K562 (cell line): Measurements from ENCODE around the gene DPP3. TPM values are rescaled to one million over a fixed set of nuclear protein-coding genes. Genes with fewer than 3 reads are reported as not detected.

Experiments used
- E4F1 ChIP-seq: fragments of 250-450 bp; sonication (Bioruptor Pico); IDR thresholded peaks from 2 replicates; pipeline ENCODE4 v1.5.0; 2021; ENCODE audit warnings: mild to moderate bottlenecking, borderline replicate concordance
- FOXP1 ChIP-seq: sonication (generic); formaldehyde crosslinking; IDR thresholded peaks from 2 replicates; pipeline ENCODE4 v1.8.0; 2022; ENCODE audit warnings: mild to moderate bottlenecking, missing genetic modification reagents
- NCOA6 ChIP-seq: fragments of 450-650 bp; IDR thresholded peaks from 2 replicates; pipeline ENCODE4 v1.6.1; 2017; ENCODE audit warnings: mild to moderate bottlenecking
- PHB2 ChIP-seq: fragments of 450-650 bp; IDR thresholded peaks from 2 replicates; pipeline ENCODE4 v1.6.1; 2017; ENCODE audit warnings: low read depth
- POLR2G ChIP-seq: fragments of 200-400 bp; formaldehyde crosslinking; IDR thresholded peaks from 2 replicates; pipeline ENCODE4 v1.6.1; 2017; ENCODE audit warnings: low read depth, mild to moderate bottlenecking, antibody characterized with exemption, low read length, moderate library complexity
- SIX5 ChIP-seq, 2 experiments: IDR thresholded peaks; 2 replicates each; pipeline ENCODE4 v1.6.1; 2011; ENCODE audit warnings: low read length in 2 of 2, borderline replicate concordance in 1 of 2, low read depth in 1 of 2, mild to moderate bottlenecking in 1 of 2, moderate library complexity in 1 of 2; ENCODE audit not compliant: insufficient read depth in 1 of 2
- SP2 ChIP-seq: IDR thresholded peaks from 2 replicates; pipeline ENCODE4 v1.6.1; 2011; ENCODE audit warnings: mild to moderate bottlenecking, low read depth, low read length, moderate library complexity; ENCODE audit not compliant: poor library complexity, severe bottlenecking; ENCODE audit errors: extremely low read depth
- XRCC3 ChIP-seq: fragments of 450-650 bp; IDR thresholded peaks from 2 replicates; pipeline ENCODE4 v1.6.1; 2017; ENCODE audit warnings: mild to moderate bottlenecking, moderate library complexity
- ZBTB34 ChIP-seq: fragments of 250-450 bp; sonication (Bioruptor Pico); IDR thresholded peaks from 2 replicates; pipeline ENCODE4 v1.8.0; 2021; ENCODE audit warnings: mild to moderate bottlenecking, moderate library complexity
- polyA plus RNA-seq, 8 experiments: library from polyadenylated mRNA; depleted of rRNA in 4 of 8; stranded (reverse) in 5 of 8; unstranded in 3 of 8; fragments of >200 nt; fragmentation: Nextera tagmentation in 2 of 8; fragmentation: Illumina TruSeq in 1 of 8; extraction: Ambion mirVana in 2 of 8; extraction: Trizol in 1 of 8; gene quantifications; 2 replicates each; pipeline versions ENCODE4 v1.2.1 to v1.2.3, GENCODE V29; 2011 to 2014; ENCODE audit warnings: inconsistent platforms in 1 of 8, missing spikeins in 1 of 8
- total RNA-seq, 7 experiments: library from RNA; depleted of rRNA in 6 of 7; stranded (reverse); fragments of >200 nt in 6 of 7; fragmentation: Illumina TruSeq in 2 of 7; extraction: Trizol in 2 of 7; gene quantifications; 2 replicates each; pipeline versions ENCODE4 v1.2.1 to v1.2.3, GENCODE V29; 2011 to 2021; ENCODE audit warnings: low replicate concordance in 1 of 7
- TF ChIP-seq, protein P1 (sequence below), 2 experiments: fragments of 450-650 bp; IDR thresholded peaks; 2 replicates each; pipeline ENCODE4 v1.6.1; 2016; ENCODE audit warnings: mild to moderate bottlenecking in 2 of 2, borderline replicate concordance in 1 of 2, low read depth in 1 of 2, moderate library complexity in 1 of 2

DPP3 gene
- total and polyA plus RNA-seq, 9 of the 15 experiments (the other 6 are each of a cell fraction or from before 2014, with no cell fraction given) = 3.7 to 69.2 (median 43.3) TPM

DNA sequence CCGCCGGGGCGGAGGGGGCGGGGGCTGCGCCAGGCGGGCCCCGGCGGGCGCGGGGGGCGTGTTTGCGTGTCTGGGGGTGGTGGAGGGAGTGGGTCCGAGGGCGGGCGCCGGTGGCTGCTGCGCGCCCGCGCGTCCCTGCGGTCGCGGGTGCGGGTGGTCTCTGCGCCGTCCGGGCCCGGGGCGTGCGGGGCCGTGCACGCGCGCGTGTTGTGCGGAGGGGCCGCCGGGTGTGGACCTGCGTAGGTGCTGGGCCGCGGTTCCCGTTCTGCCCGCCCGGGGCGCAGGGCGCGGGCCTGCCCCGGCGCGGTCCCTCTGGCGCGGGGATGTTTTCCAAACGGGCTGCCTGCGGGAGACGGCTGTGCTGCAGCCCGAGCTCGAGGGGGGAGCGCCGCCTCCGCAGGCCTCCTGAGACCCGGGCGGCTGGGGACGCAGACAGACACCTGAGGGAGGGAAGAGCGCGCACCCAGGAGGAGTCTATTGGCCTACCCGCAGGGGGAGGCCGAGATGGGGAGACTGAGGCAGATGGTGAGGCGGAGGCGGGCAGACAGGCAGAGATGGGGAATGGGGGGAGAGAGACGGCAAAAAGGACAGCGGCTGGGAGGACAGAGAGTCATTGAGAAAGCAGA, 13.1 kb upstream of the DPP3 start (continued):
- TF ChIP-seq, protein P1, sequence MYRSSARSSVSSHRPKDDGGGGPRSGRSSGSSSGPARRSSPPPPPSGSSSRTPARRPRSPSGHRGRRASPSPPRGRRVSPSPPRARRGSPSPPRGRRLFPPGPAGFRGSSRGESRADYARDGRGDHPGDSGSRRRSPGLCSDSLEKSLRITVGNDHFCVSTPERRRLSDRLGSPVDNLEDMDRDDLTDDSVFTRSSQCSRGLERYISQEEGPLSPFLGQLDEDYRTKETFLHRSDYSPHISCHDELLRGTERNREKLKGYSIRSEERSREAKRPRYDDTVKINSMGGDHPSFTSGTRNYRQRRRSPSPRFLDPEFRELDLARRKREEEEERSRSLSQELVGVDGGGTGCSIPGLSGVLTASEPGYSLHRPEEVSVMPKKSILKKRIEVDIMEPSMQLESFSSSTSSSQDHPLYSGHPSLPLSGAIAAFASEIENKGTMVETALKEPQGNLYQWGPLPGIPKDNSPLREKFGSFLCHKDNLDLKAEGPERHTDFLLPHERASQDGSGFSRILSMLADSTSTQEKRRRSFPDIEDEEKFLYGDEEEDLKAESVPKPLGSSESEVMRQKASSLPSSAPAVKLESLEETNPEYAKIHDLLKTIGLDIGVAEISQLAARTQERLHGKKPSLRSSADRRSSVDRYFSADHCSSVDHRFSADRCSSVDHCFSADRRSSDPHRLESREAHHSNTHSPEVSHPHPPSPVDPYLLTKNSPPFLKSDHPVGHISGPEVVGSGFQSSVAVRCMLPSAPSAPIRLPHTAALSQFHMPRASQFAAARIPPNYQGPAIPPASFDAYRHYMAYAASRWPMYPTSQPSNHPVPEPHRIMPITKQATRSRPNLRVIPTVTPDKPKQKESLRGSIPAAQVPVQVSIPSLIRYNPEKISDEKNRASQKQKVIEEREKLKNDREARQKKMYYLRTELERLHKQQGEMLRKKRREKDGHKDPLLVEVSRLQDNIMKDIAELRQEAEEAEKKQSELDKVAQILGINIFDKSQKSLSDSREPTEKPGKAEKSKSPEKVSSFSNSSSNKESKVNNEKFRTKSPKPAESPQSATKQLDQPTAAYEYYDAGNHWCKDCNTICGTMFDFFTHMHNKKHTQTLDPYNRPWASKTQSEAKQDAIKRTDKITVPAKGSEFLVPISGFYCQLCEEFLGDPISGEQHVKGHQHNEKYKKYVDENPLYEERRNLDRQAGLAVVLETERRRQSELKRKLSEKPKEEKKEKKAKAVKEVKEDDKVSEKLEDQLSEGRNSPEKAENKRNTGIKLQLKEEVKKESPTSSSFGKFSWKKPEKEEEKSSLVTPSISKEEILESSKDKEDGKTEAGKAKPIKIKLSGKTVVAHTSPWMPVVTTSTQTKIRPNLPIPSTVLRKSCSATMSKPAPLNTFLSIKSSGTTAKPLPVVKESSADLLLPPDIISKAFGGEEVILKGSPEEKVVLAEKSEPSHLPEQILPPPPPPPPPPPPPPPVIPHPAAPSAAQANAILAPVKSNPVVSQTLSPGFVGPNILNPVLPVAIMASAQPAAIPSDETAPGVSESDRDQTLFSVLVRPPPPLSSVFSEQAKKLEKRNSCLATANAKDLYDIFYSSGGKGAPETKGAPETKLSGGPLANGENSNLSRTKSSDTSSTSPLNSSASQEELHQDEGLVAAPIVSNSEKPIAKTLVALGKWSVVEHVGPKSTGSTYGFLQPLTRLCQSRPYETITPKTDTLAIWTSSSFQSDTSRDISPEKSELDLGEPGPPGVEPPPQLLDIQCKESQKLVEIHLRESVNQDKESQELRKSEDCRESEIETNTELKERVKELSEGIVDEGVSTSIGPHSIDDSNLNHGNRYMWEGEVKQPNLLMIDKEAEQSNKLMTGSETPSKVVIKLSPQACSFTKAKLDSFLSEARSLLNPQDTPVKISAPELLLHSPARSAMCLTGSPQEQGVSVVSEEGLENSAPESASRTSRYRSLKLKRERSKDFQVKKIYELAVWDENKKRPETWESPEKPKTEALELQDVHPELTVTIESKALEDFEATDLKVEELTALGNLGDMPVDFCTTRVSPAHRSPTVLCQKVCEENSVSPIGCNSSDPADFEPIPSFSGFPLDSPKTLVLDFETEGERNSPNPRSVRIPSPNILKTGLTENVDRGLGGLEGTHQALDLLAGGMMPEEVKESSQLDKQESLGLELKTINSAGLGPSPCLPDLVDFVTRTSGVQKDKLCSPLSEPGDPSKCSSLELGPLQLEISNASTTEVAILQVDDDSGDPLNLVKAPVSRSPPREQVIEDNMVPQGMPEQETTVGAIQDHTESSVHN (IDR thresholded peaks at IDR 0.05; ENCODE audit: borderline replicate concordance in 1 of 2, low read depth in 1 of 2) = no peak
- TF ChIP-seq NCOA6 = no peak
- peak; percentile 1; the same call in 1 of the 2 replicates for TF ChIP-seq POLR2G
- 0 out of 2 replicates have a peak, but pooled peaks have one; percentile 23 for TF ChIP-seq FOXP1
- TF ChIP-seq SIX5 (IDR thresholded peaks at IDR 0.05; ENCODE audit: borderline replicate concordance in 1 of 2, insufficient read depth in 1 of 2, low read depth in 1 of 2, low read length in 2 of 2) = no peak
- no peak for TF ChIP-seq E4F1 (CRISPR knock-in tag)
- no peak for TF ChIP-seq XRCC3
- no peak for TF ChIP-seq PHB2
- no peak for TF ChIP-seq ZBTB34
- no peak for TF ChIP-seq SP2
